H1 (cell line): ENCODE results near the gene PLD6. TPM values are rescaled to one million over a fixed set of nuclear protein-coding genes. Genes with fewer than 3 reads are reported as not detected.

Experiments
- CTCF ChIA-PET: fragments of 300-600 bp; sonication (Branson Sonifier 250); formaldehyde crosslinking; loops from one replicate; lab custom pipeline; 2021; ENCODE audit not compliant: partially characterized antibody; lab: Charles Lee
- POLR2A ChIA-PET: fragments of 300-600 bp; sonication (Branson Sonifier 250); formaldehyde crosslinking; loops from one replicate; lab custom pipeline; 2021; ENCODE audit warnings: inconsistent platforms; ENCODE audit not compliant: partially characterized antibody; lab: Charles Lee
- DNase-seq, 2 experiments: peaks; one replicate each; pipeline versions ENCODE4 v3.0.0 to v3.0.0-alpha.2; 2010 to 2022; ENCODE audit warnings: low spot score in 2 of 2, low read depth in 1 of 2, mixed read lengths in 1 of 2
- FAIRE-seq: peaks from 2 replicates; lab custom pipeline; 2011; peaks lifted over from hg19 to GRCh38; lab: Jason Lieb, UNC
- H2AFZ ChIP-seq: 2 replicates; pipeline ENCODE4 v1.8.1; 2012; ENCODE audit warnings: low read length, inconsistent platforms
- H2AK5ac ChIP-seq: 2 replicates; pipeline ENCODE4 v1.6.1; 2013; ENCODE audit warnings: low read depth, low read length
- H2BK120ac ChIP-seq: replicated peaks from 2 replicates; pipeline ENCODE3; 2013; ENCODE audit warnings: low read depth, low read length, inconsistent platforms
- H2BK12ac ChIP-seq: 2 replicates; pipeline ENCODE4 v1.6.1; 2013; ENCODE audit warnings: low read depth, low read length
- H2BK15ac ChIP-seq: 2 replicates; pipeline ENCODE4 v1.6.1; 2013; ENCODE audit warnings: low read length
- H2BK20ac ChIP-seq: 2 replicates; pipeline ENCODE4 v1.6.1; 2013; ENCODE audit warnings: low read length
- H2BK5ac ChIP-seq: 2 replicates; pipeline ENCODE4 v1.6.1; 2013; ENCODE audit warnings: low read depth, low read length
- H3K14ac ChIP-seq: 2 replicates; pipeline ENCODE4 v1.6.1; 2013; ENCODE audit warnings: inconsistent platforms; ENCODE audit not compliant: insufficient read length
- H3K18ac ChIP-seq: 2 replicates; pipeline ENCODE4 v1.6.1; 2013; ENCODE audit warnings: low read length; ENCODE audit errors: extremely low read depth
- H3K23ac ChIP-seq: 2 replicates; pipeline ENCODE4 v1.6.1; 2013; ENCODE audit warnings: inconsistent platforms; ENCODE audit not compliant: insufficient read length
- H3K23me2 ChIP-seq: 2 replicates; pipeline ENCODE4 v1.6.1; 2013; ENCODE audit warnings: low read depth, low read length
- H3K27ac ChIP-seq: 2 replicates; pipeline ENCODE4 v1.6.1; 2011; ENCODE audit warnings: low read depth, low read length, inconsistent platforms
- H3K27me3 ChIP-seq, 4 experiments: replicated peaks in 1 of 4; 1 replicate in 1 of 4; 2 replicates in 3 of 4; pipeline versions ENCODE4 v1.6.1 to v1.8.1; 2011 to 2013; ENCODE audit warnings: low read length in 3 of 4, mild to moderate bottlenecking in 3 of 4, inconsistent platforms in 2 of 4, mixed read lengths in 2 of 4, moderate library complexity in 1 of 4; ENCODE audit not compliant: control insufficient read depth in 3 of 4, insufficient read depth in 3 of 4; ENCODE audit errors: extremely low read depth in 1 of 4
- H3K36me3 ChIP-seq, 4 experiments: 2 replicates each; pipeline versions ENCODE4 v1.6.1 to v1.8.1; 2011 to 2013; ENCODE audit warnings: mild to moderate bottlenecking in 4 of 4, low read length in 3 of 4, moderate library complexity in 2 of 4, control low read depth in 1 of 4, inconsistent platforms in 1 of 4; ENCODE audit not compliant: insufficient read depth in 4 of 4, control insufficient read depth in 2 of 4
- H3K4ac ChIP-seq: replicated peaks from 2 replicates; pipeline ENCODE3; 2013; ENCODE audit warnings: low read length, low read depth, mixed read lengths, inconsistent platforms; ENCODE audit not compliant: insufficient read length
- H3K4me1 ChIP-seq, 4 experiments: replicated peaks in 1 of 4; 1 replicate in 1 of 4; 2 replicates in 3 of 4; pipeline versions ENCODE4 v1.6.1 to v1.8.1; 2011 to 2013; ENCODE audit warnings: low read length in 3 of 4, inconsistent platforms in 2 of 4, mixed read lengths in 1 of 4; ENCODE audit not compliant: insufficient read depth in 4 of 4, control insufficient read depth in 3 of 4
- H3K4me2 ChIP-seq, 2 experiments: 2 replicates each; pipeline versions ENCODE4 v1.6.1 to v1.8.1; 2011 to 2013; ENCODE audit warnings: low read depth in 2 of 2, low read length in 2 of 2, control low read depth in 1 of 2, inconsistent platforms in 1 of 2, mild to moderate bottlenecking in 1 of 2; ENCODE audit not compliant: insufficient read depth in 1 of 2
- H3K4me3 ChIP-seq, 4 experiments: fragments of 200-600, 300-600 bp in 1 of 4; sonication (generic), shearing (Covaris generic), sonication (Bioruptor Twin) in 1 of 4; 2 replicates each; pipeline versions ENCODE4 v1.5.1 to v1.8.1; 2011 to 2016; ENCODE audit warnings: low read length in 4 of 4, low read depth in 3 of 4, control low read depth in 2 of 4, inconsistent platforms in 2 of 4, mild to moderate bottlenecking in 2 of 4, mixed read lengths in 1 of 4, moderate library complexity in 1 of 4; ENCODE audit not compliant: insufficient read depth in 2 of 4; ENCODE audit errors: extremely low read depth in 1 of 4
- H3K56ac ChIP-seq: replicated peaks from 2 replicates; pipeline ENCODE3; 2013; ENCODE audit warnings: low read depth, mild to moderate bottlenecking, mixed read lengths, low read length, inconsistent platforms; ENCODE audit not compliant: insufficient read length
- H3K79me1 ChIP-seq: 2 replicates; pipeline ENCODE4 v1.6.1; 2013; ENCODE audit warnings: low read depth, low read length, control low read depth
- H3K79me2 ChIP-seq, 2 experiments: 2 replicates each; pipeline versions ENCODE4 v1.6.1 to v1.8.1; 2012 to 2013; ENCODE audit warnings: low read length in 2 of 2, mild to moderate bottlenecking in 2 of 2, inconsistent platforms in 1 of 2; ENCODE audit not compliant: insufficient read depth in 2 of 2, control insufficient read depth in 1 of 2
- H3K9ac ChIP-seq, 4 experiments: replicated peaks in 1 of 4; 1 replicate in 1 of 4; 2 replicates in 3 of 4; pipeline versions ENCODE4 v1.6.1 to v1.8.1; 2011 to 2013; ENCODE audit warnings: low read depth in 3 of 4, low read length in 3 of 4, control low read depth in 2 of 4, mild to moderate bottlenecking in 2 of 4, moderate library complexity in 2 of 4, inconsistent platforms in 1 of 4; ENCODE audit errors: extremely low read depth in 1 of 4
- H3K9me3 ChIP-seq, 2 experiments: 2 replicates each; pipeline versions ENCODE4 v1.6.1 to v1.8.1; 2012 to 2013; ENCODE audit warnings: mild to moderate bottlenecking in 2 of 2, moderate library complexity in 2 of 2, control low read depth in 1 of 2, inconsistent platforms in 1 of 2, low read depth in 1 of 2, low read length in 1 of 2, mixed read lengths in 1 of 2; ENCODE audit not compliant: insufficient read depth in 2 of 2
- H4K20me1 ChIP-seq, 2 experiments: replicated peaks in 1 of 2; 2 replicates each; pipeline versions ENCODE3 to v1.8.1; 2011 to 2013; ENCODE audit warnings: inconsistent platforms in 2 of 2, low read length in 2 of 2, mild to moderate bottlenecking in 1 of 2; ENCODE audit not compliant: insufficient read depth in 2 of 2, control insufficient read depth in 1 of 2
- H4K5ac ChIP-seq: 2 replicates; pipeline ENCODE4 v1.6.1; 2013; ENCODE audit warnings: low read length, low read depth, mixed read lengths, inconsistent platforms; ENCODE audit not compliant: insufficient read length
- H4K8ac ChIP-seq: 2 replicates; pipeline ENCODE4 v1.8.0; 2013; ENCODE audit warnings: mild to moderate bottlenecking, moderate library complexity, low read length, inconsistent platforms; ENCODE audit not compliant: insufficient read depth; ENCODE audit errors: extremely low read depth
- H4K91ac ChIP-seq: replicated peaks from 2 replicates; pipeline ENCODE3; 2013; ENCODE audit warnings: low read length, mixed read lengths, inconsistent platforms; ENCODE audit not compliant: insufficient read length
- MAX ChIP-seq: IDR thresholded peaks from 2 replicates; pipeline ENCODE4 v1.6.1; 2012; ENCODE audit warnings: inconsistent platforms
- WGBS, 2 experiments: shearing (Covaris generic) in 1 of 2; methylation state at CpG; one replicate each; pipeline versions ENCODE4 v1.1.6 to v1.1.7; 2013 to 2015; ENCODE audit warnings: low lambda C conversion rate in 2 of 2, mixed read lengths in 2 of 2, inconsistent platforms in 1 of 2, low coverage in 1 of 2, missing lambda C conversion rate in 1 of 2; ENCODE audit not compliant: insufficient replicate concordance in 2 of 2, insufficient coverage in 1 of 2, insufficient read length in 1 of 2; ENCODE audit errors: extremely low coverage in 1 of 2, missing lambda C conversion rate in 1 of 2; 5-methylcytosine and 5-hydroxymethylcytosine counted together
- polyA plus RNA-seq, 7 experiments: library from polyadenylated mRNA; depleted of rRNA in 3 of 7; stranded (reverse) in 5 of 7; unstranded in 2 of 7; fragments of >200 nt in 5 of 7; fragments of 200-250 nt in 2 of 7; gene quantifications; 1 replicate in 5 of 7; 2 replicates in 1 of 7; 4 replicates in 1 of 7; pipeline versions ENCODE4 v1.2.1 to v1.2.3, GENCODE V29; 2011 to 2013; ENCODE audit warnings: missing spikeins in 2 of 7, mixed read lengths in 2 of 7
- total RNA-seq: library from RNA; stranded (reverse); fragmentation: NEBNext Ultra II Directional; extraction: Animal tissue kit (Norgen Biotek cat#: 25700); gene quantifications from 2 replicates; pipeline ENCODE4 v1.2.1, GENCODE V29; 2021

Gene PLD6
- total and polyA plus RNA-seq, 2 of the 8 experiments (the other 6 are each of a cell fraction or from before 2014, with no cell fraction given) = 0.20 to 0.22 TPM

DNA sequence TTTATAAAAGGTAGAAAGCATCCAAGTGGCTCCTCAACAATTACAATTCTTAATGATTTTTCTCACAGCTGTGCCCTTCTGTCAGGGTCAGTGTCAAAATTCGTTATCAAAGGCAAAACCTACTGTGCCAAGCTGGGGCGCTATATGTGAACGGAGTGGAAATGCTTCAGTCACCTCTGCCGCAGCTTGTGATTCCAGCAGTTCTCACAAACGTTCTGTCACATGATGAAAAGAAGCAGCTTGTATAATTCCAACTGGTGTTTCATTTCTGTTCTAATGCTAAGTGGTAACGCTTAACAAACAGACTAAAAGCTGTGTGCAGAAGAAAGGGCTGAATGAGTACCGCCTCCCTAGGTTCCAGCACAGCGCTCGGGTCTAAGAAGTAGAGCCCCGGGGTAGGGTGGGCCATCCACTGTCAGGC lies 14.2 kb downstream of the PLD6 start:
- Histone ChIP-seq H4K20me1 (no peaks in the 10 kb centered on the region), H3K4me2 (no peak overlapping the region), H3K4me1 (peaks cover 0 to 3% (median under 1%) of the 10 kb centered on the region in 4 experiments; a peak in 3 of 7 replicates), H3K36me3 (no peaks in the 10 kb centered on the region; a peak in 2 of 8 replicates)
- no peak for TF ChIP-seq MAX
- TF ChIP-seq, all 59 proteins: peak for 0
- H3K18ac ChIP-seq = no peak overlapping the region
- H2BK12ac ChIP-seq = no peak overlapping the region
- no peak overlapping the region for H3K4ac ChIP-seq
- no peak overlapping the region for H3K56ac ChIP-seq
- no peak overlapping the region for H2AFZ ChIP-seq
- H3K9me3 ChIP-seq = no peaks in the 10 kb centered on the region
- CTCF ChIA-PET = interaction anchor here (1.0 to 1.6 kb wide), 2 partner anchors 78 to 191 kb away, joined by 3 to 5 read pairs; no protein-coding TSS in a partner anchor
- no peak overlapping the region for H4K91ac ChIP-seq
- H2BK120ac ChIP-seq = no peak overlapping the region
- no peak overlapping the region for H4K8ac ChIP-seq
- H3K27me3 ChIP-seq = no peaks in the 10 kb centered on the region
- POLR2A ChIA-PET = interaction anchor here (1.4 kb wide), 1 partner anchor 11 kb away, joined by 4 read pairs; no protein-coding TSS in a partner anchor
- H3K23ac ChIP-seq = no peak overlapping the region
- H2AK5ac ChIP-seq = no peak overlapping the region
- H3K79me1 ChIP-seq = no peaks in the 10 kb centered on the region
- no peak for DNase-seq
- H3K79me2 ChIP-seq = no peaks in the 10 kb centered on the region
- no peak overlapping the region for H2BK5ac ChIP-seq
- H2BK20ac ChIP-seq = no peak overlapping the region
- no peaks in the 10 kb centered on the region for H3K23me2 ChIP-seq
- FAIRE-seq = no peak
- H3K4me3 ChIP-seq = no peak overlapping the region
- no peak overlapping the region for H3K14ac ChIP-seq
- no peak overlapping the region for H3K9ac ChIP-seq
- no peak overlapping the region for H3K27ac ChIP-seq
- H2BK15ac ChIP-seq = no peak overlapping the region
- no peak overlapping the region for H4K5ac ChIP-seq
- WGBS, 2 experiments = 84% methylated on average over 10 of the region's 10 CpGs; no CpG with 5 or more reads in 1 of the 2 experiments
